K562 (cell line): ENCODE measurements around the gene CETN1. TPM values are rescaled to one million over a fixed set of nuclear protein-coding genes. Genes with fewer than 3 reads are reported as not detected.
A peak's percentile ranks its signal among the peaks of the same experiment; 100 is the strongest.

Source experiments
- CBX3 ChIP-seq, 2 experiments: IDR thresholded peaks; 1 replicate in 1 of 2; 2 replicates in 1 of 2; pipeline ENCODE4 v1.6.1; 2012; ENCODE audit warnings: inconsistent platforms in 2 of 2, low read length in 2 of 2, borderline replicate concordance in 1 of 2, control low read depth in 1 of 2
- CCAR2 ChIP-seq: fragments of 200-400 bp; formaldehyde crosslinking; IDR thresholded peaks from 2 replicates; pipeline ENCODE4 v1.6.1; 2017; ENCODE audit warnings: mild to moderate bottlenecking, low read depth, low read length
- E2F8 ChIP-seq: fragments of 450-650 bp; IDR thresholded peaks from 2 replicates; pipeline ENCODE4 v1.7.1; 2018; ENCODE audit warnings: mild to moderate bottlenecking, low read depth; ENCODE audit not compliant: partially characterized antibody
- ETS1 ChIP-seq: conservative IDR thresholded peaks from 2 replicates; pipeline ENCODE4 v1.6.1; 2011; ENCODE audit warnings: low read depth, mild to moderate bottlenecking, low read length; ENCODE audit not compliant: control insufficient read depth
- FOXJ3 ChIP-seq: sonication (generic); formaldehyde crosslinking; IDR thresholded peaks from 2 replicates; pipeline ENCODE4 v1.4.0; 2020; ENCODE audit warnings: mild to moderate bottlenecking, missing genetic modification reagents
- HOXB6 ChIP-seq: fragments of 250-450 bp; sonication (Bioruptor Pico); IDR thresholded peaks from 2 replicates; pipeline ENCODE4 v1.5.1; 2022; ENCODE audit warnings: mild to moderate bottlenecking, borderline replicate concordance
- NBN ChIP-seq: fragments of 450-650 bp; IDR thresholded peaks from 2 replicates; pipeline ENCODE4 v1.6.1; 2016; ENCODE audit warnings: low read depth, mild to moderate bottlenecking
- POLR3A ChIP-seq: IDR thresholded peaks from 2 replicates; pipeline ENCODE4 v1.6.1; 2011; ENCODE audit warnings: borderline replicate concordance, mild to moderate bottlenecking, moderate library complexity; ENCODE audit not compliant: insufficient read length, insufficient read depth; ENCODE audit errors: extremely low read depth
- POU5F1 ChIP-seq: fragments of 150-350 bp; IDR thresholded peaks from 2 replicates; pipeline ENCODE4 v1.6.1; 2014; ENCODE audit warnings: borderline replicate concordance, low read length, low read depth, mild to moderate bottlenecking; ENCODE audit not compliant: partially characterized antibody
- RFX7 ChIP-seq: fragments of 250-450 bp; sonication (Bioruptor Pico); IDR thresholded peaks from 2 replicates; pipeline ENCODE4 v1.5.1; 2021; ENCODE audit warnings: mild to moderate bottlenecking
- SMARCC2 ChIP-seq: fragments of 450-650 bp; IDR thresholded peaks from 2 replicates; pipeline ENCODE4 v1.6.1; 2017; ENCODE audit warnings: antibody characterized with exemption, moderate library complexity, mild to moderate bottlenecking, low read depth
- ZC3H11A ChIP-seq: IDR thresholded peaks from 2 replicates; pipeline ENCODE4 v1.6.1; 2012; ENCODE audit warnings: low read depth, low read length, improper control_type of control experiment
- ZFPM2 ChIP-seq: fragments of 250-450 bp; sonication (Bioruptor Pico); IDR thresholded peaks from 2 replicates; pipeline ENCODE4 v1.5.1; 2022; ENCODE audit warnings: mild to moderate bottlenecking
- ZNF121 ChIP-seq: sonication (generic); formaldehyde crosslinking; conservative IDR thresholded peaks from 2 replicates; pipeline ENCODE4 v1.8.0; 2022; ENCODE audit warnings: missing genetic modification reagents
- ZNF143 ChIP-seq: sonication (generic); formaldehyde crosslinking; IDR thresholded peaks from 2 replicates; pipeline ENCODE4 v1.9.0; 2022; ENCODE audit warnings: mild to moderate bottlenecking, missing genetic modification reagents
- ZNF239 ChIP-seq: fragments of 250-450 bp; sonication (Bioruptor Pico); IDR thresholded peaks from 2 replicates; pipeline ENCODE4 v1.4.0; 2020; ENCODE audit warnings: mild to moderate bottlenecking
- polyA plus RNA-seq, 8 experiments: library from polyadenylated mRNA; depleted of rRNA in 4 of 8; stranded (reverse) in 5 of 8; unstranded in 3 of 8; fragments of >200 nt; fragmentation: Nextera tagmentation in 2 of 8; fragmentation: Illumina TruSeq in 1 of 8; extraction: Ambion mirVana in 2 of 8; extraction: Trizol in 1 of 8; gene quantifications; 2 replicates each; pipeline versions ENCODE4 v1.2.1 to v1.2.3, GENCODE V29; 2011 to 2014; ENCODE audit warnings: inconsistent platforms in 1 of 8, missing spikeins in 1 of 8
- total RNA-seq, 7 experiments: library from RNA; depleted of rRNA in 6 of 7; stranded (reverse); fragments of >200 nt in 6 of 7; fragmentation: Illumina TruSeq in 2 of 7; extraction: Trizol in 2 of 7; gene quantifications; 2 replicates each; pipeline versions ENCODE4 v1.2.1 to v1.2.3, GENCODE V29; 2011 to 2021; ENCODE audit warnings: low replicate concordance in 1 of 7
- TF ChIP-seq, protein P1 (sequence below): fragments of 450-650 bp; formaldehyde crosslinking; IDR thresholded peaks from 2 replicates; pipeline ENCODE4 v1.4.0; 2022; ENCODE audit warnings: missing genetic modification characterization
- TF ChIP-seq, protein P2 (sequence below): IDR thresholded peaks from 2 replicates; pipeline ENCODE4 v1.6.1; 2011; ENCODE audit warnings: borderline replicate concordance, low read depth, mild to moderate bottlenecking, moderate library complexity, low read length; ENCODE audit not compliant: insufficient read depth, poor library complexity, severe bottlenecking
- TF ChIP-seq, protein P3 (sequence below): fragments of 250-450 bp; sonication (Bioruptor Pico); IDR thresholded peaks from 2 replicates; pipeline ENCODE4 v1.8.0; 2022; ENCODE audit warnings: moderate library complexity, mild to moderate bottlenecking, inconsistent platforms

CETN1 gene
- total and polyA plus RNA-seq, 9 of the 15 experiments (the other 6 are each of a cell fraction or from before 2014, with no cell fraction given), result 0.07 to 0.34 (median 0.19) TPM; not detected in 3

- TF ChIP-seq, protein P1, sequence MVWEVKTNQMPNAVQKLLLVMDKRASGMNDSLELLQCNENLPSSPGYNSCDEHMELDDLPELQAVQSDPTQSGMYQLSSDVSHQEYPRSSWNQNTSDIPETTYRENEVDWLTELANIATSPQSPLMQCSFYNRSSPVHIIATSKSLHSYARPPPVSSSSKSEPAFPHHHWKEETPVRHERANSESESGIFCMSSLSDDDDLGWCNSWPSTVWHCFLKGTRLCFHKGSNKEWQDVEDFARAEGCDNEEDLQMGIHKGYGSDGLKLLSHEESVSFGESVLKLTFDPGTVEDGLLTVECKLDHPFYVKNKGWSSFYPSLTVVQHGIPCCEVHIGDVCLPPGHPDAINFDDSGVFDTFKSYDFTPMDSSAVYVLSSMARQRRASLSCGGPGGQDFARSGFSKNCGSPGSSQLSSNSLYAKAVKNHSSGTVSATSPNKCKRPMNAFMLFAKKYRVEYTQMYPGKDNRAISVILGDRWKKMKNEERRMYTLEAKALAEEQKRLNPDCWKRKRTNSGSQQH (CRISPR knock-in tag), result no peak
- TF ChIP-seq NBN (peak; percentile 92), CCAR2 (no peak), FOXJ3 (CRISPR knock-in tag) (no peak), SMARCC2 (peak; percentile 96), POU5F1 (no peak), ZFPM2 (CRISPR knock-in tag) (no peak), ETS1 (peak; percentile 75), HOXB6 (CRISPR knock-in tag) (no peak), ZNF121 (CRISPR knock-in tag) (no peak), ZNF239 (CRISPR knock-in tag) (no peak), RFX7 (CRISPR knock-in tag) (no peak), ZNF143 (CRISPR knock-in tag) (no peak), ZC3H11A (no peak), POLR3A (no peak), CBX3 (IDR thresholded peaks at IDR 0.05; ENCODE audit: borderline replicate concordance in 1 of 2, low read length in 2 of 2) (peak in 1 of 2 experiments; percentile 52; a peak in 1 of 3 replicates), E2F8 (no peak)
- TF ChIP-seq, protein P2, sequence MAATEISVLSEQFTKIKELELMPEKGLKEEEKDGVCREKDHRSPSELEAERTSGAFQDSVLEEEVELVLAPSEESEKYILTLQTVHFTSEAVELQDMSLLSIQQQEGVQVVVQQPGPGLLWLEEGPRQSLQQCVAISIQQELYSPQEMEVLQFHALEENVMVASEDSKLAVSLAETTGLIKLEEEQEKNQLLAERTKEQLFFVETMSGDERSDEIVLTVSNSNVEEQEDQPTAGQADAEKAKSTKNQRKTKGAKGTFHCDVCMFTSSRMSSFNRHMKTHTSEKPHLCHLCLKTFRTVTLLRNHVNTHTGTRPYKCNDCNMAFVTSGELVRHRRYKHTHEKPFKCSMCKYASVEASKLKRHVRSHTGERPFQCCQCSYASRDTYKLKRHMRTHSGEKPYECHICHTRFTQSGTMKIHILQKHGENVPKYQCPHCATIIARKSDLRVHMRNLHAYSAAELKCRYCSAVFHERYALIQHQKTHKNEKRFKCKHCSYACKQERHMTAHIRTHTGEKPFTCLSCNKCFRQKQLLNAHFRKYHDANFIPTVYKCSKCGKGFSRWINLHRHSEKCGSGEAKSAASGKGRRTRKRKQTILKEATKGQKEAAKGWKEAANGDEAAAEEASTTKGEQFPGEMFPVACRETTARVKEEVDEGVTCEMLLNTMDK, result no peak
- TF ChIP-seq, protein P3, sequence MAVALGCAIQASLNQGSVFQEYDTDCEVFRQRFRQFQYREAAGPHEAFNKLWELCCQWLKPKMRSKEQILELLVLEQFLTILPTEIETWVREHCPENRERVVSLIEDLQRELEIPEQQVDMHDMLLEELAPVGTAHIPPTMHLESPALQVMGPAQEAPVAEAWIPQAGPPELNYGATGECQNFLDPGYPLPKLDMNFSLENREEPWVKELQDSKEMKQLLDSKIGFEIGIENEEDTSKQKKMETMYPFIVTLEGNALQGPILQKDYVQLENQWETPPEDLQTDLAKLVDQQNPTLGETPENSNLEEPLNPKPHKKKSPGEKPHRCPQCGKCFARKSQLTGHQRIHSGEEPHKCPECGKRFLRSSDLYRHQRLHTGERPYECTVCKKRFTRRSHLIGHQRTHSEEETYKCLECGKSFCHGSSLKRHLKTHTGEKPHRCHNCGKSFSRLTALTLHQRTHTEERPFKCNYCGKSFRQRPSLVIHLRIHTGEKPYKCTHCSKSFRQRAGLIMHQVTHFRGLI (CRISPR knock-in tag), result no peak
Observed at GRCh38 chr18:617970-618504, 37.9 kb downstream of the CETN1 start (continued).
